Hematopoietic multipotent progenitor cell (in vitro differentiated cells): ENCODE measurements around the gene POLD4. TPM values are rescaled to one million over a fixed set of nuclear protein-coding genes. Genes with fewer than 3 reads are reported as not detected.
"Not testable (repeated sequence)": the region's sequence is repeated elsewhere in the genome, so short reads cannot be mapped to it uniquely, and the experiment has no call there.

ENCODE experiments used
- DNase-seq, 3 donors: peaks; one replicate each; pipeline ENCODE4 v3.0.0-alpha.2; 2011 to 2015; ENCODE audit warnings: low read depth in 2 of 3, low spot score in 2 of 3
- total RNA-seq: library from RNA; depleted of rRNA; stranded (reverse); fragments of >200 nt; gene quantifications from one replicate; pipeline ENCODE4 v1.2.3, GENCODE V29; 2012

The POLD4 gene
- total RNA-seq: 56.6 TPM

- DNase-seq: peak; percentile 82 to 95 (median 92)
These were observed at the start of gene POLD4 for GRCh38 chr11:67353317-67354074. Gene POLD4 (minus strand): TSS chr11:67353546. CDS start chr11:67353399, 147 bp downstream.

- not testable (repeated sequence) for DNase-seq
These were observed 49.7 kb upstream of the POLD4 start for GRCh38 chr11:67403085-67403484.

GRCh38 chr11:67402192-67402839 lies 49.0 kb upstream of the POLD4 start:
- not testable (repeated sequence) for DNase-seq

- peak; percentile 85 to 90 (median 88) for DNase-seq
These were observed 48.3 kb upstream of the POLD4 start, which contains the start of gene PPP1CA for GRCh38 chr11:67401495-67402191. Gene PPP1CA (minus strand): TSS chr11:67401858. CDS start chr11:67401782, 76 bp downstream.

- DNase-seq: no peak
These were observed 47.7 kb upstream of the POLD4 start for GRCh38 chr11:67400942-67401494.

- DNase-seq: no peak
These were observed 47.0 kb upstream of the POLD4 start for GRCh38 chr11:67400251-67400941.

GRCh38 chr11:67398661-67399563 lies 45.6 kb upstream of the POLD4 start:
- DNase-seq: no peak

- no peak for DNase-seq
These were observed 44.8 kb upstream of the POLD4 start for GRCh38 chr11:67397986-67398660.

- DNase-seq: no peak
These were observed 44.2 kb upstream of the POLD4 start for GRCh38 chr11:67397536-67397935.

GRCh38 chr11:67396587-67397389 lies 43.4 kb upstream of the POLD4 start:
- peak in 1 of 3 donors; percentile 44 for DNase-seq

GRCh38 chr11:67396259-67396581 lies 42.9 kb upstream of the POLD4 start:
- no peak for DNase-seq

GRCh38 chr11:67395555-67396258 lies 42.4 kb upstream of the POLD4 start:
- no peak for DNase-seq

- DNase-seq: no peak
These were observed 40.6 kb upstream of the POLD4 start for GRCh38 chr11:67393990-67394389.

GRCh38 chr11:67393437-67393836 lies 40.1 kb upstream of the POLD4 start:
- no peak for DNase-seq

GRCh38 chr11:67392183-67392715 lies 38.9 kb upstream of the POLD4 start:
- DNase-seq: no peak

- peak; percentile 84 to 95 (median 95) for DNase-seq
These were observed 38.2 kb upstream of the POLD4 start, which contains the start of gene RAD9A for GRCh38 chr11:67391304-67392182. Gene RAD9A (plus strand): TSS chr11:67391986. CDS start chr11:67392045, 59 bp downstream.
